ENCODE data around the gene ITSN2. TPM values are rescaled to one million over a fixed set of nuclear protein-coding genes. Genes with fewer than 3 reads are reported as not detected.
"Not testable (repeated sequence)": the region's sequence is repeated elsewhere in the genome, so short reads cannot be mapped to it uniquely, and the experiment has no call there.

Gene ITSN2
- total and polyA plus RNA-seq, 10 donors: 41.1 to 150 (median 107) TPM

DNA sequence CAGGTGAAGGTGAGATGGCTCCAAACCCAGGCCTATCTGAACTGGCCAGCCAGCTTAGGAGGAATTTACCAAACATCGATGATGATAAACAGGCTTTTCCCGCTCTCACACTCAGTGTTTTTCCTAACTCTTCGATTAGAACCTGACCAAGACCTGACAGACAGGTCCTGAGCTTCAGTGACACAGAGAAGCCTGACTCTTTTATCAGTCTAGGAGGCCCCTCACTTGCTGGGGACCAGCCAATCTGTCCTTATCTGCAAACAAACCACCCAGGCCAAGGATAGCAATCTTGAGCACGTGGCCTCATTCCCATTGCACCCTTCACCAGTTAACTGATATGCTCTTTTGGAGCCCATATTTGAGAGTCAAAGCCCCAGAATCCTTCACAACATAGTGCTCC is 1.9 kb upstream of the ITSN2 start:
- 90 to 96% (median 94%) methylated on average over 4 of the region's 4 CpGs for WGBS, 5 donors
- Histone ChIP-seq H3K36me3 (no peaks in the 10 kb centered on the region), H3K4me3 (no peak overlapping the region), H3K27ac (no peak overlapping the region), H3K27me3 (replicated peaks in 1 of 7) (no peaks in the 10 kb centered on the region), H3K4me1 (peaks cover 7 to 52% (median 42%) of the 10 kb centered on the region in 6 donors), H3K9me3 (no peaks in the 10 kb centered on the region)
- TF ChIP-seq POLR2AphosphoS5 (IDR thresholded peaks at IDR 0.05) (no peak), CTCF (IDR thresholded peaks at IDR 0.05 in 8 of 11, conservative IDR thresholded peaks at IDR 0.05 in 3 of 11) (no peak), POLR2A (IDR thresholded peaks at IDR 0.05) (no peak)
- intact Hi-C loops (cut with DNase I; ENCODE audit: low total_unique reads): no loop called here
- no peak for DNase-seq

DNA sequence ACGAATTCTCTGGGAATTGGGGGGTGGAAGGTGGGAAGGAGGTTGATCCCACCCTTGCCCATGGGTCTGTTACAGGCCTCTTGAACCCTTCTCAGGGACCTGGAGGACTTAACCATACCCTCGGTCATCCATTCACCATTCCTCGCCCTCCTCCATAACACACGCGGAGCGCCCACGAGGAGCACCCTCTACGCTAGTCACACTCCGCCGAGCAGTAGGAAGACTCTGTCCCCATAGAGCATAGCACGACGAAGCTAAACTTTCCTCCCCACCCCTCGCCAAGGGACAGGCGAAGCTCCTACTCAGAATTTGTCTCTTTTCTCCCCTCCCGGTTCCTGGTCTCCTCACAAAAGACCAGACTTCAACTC is 611 bp upstream of the ITSN2 start:
- Histone ChIP-seq H3K4me3 (peak overlapping the region; percentile 78 to 93 (median 83)), H3K27ac (peak overlapping the region; percentile 96 to 99 (median 98)), H3K4me1 (peaks cover 7 to 62% (median 41%) of the 10 kb centered on the region in 6 donors), H3K27me3 (replicated peaks in 1 of 7) (no peaks in the 10 kb centered on the region), H3K36me3 (no peaks in the 10 kb centered on the region), H3K9me3 (no peaks in the 10 kb centered on the region)
- 82 to 92% (median 82%) methylated on average over 15 of the region's 15 CpGs for WGBS, 5 donors
- TF ChIP-seq POLR2A (IDR thresholded peaks at IDR 0.05) (no peak), POLR2AphosphoS5 (IDR thresholded peaks at IDR 0.05) (no peak), CTCF (IDR thresholded peaks at IDR 0.05 in 8 of 11, conservative IDR thresholded peaks at IDR 0.05 in 3 of 11) (no peak)
- peak; percentile 83 for DNase-seq
- intact Hi-C loops (cut with DNase I; ENCODE audit: low total_unique reads): no loop called here

DNA sequence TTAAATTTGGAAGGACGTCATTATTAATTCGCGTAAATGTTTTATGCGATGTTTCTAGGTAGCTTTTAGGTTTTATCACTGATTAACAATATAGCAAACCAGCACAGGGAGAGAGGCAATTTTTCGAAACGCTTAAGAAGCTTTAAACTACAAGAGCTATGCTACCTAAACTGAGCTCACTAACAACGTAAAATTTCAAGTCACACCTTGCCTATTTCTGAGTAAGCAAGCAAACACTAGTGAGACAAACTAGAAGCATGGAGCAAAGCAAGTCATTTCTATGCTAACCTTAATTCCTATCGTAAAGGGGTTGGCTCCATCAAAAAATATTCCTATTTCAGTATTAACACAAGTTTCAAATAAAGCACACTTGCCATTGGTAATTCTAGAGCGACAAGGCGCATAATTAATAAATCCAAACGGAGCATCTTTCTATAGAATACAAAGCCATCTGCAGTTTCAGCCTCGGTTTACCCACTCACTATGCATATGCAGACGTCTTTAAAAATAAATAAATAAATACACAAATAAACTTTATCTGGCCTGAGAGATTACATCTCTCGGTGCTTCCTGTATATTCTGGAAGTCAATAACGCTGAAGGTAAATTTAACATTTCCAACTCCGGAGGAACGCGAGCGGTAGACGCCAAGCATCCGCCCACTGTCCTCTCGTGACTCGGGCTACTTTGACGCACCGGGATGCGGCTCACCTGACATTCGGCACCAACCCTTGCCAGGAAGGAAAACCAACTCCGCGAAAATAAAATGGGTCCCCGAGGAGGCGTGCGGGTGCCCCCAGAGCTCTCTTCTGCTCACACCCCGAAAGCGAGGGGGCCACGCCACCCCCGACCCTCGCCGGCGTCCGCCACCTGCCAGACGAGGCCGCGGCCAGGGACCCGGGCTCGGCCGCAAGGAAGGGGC is 947 bp downstream of the ITSN2 start:
- no peak for TF ChIP-seq CTCF (IDR thresholded peaks at IDR 0.05 in 8 of 11, conservative IDR thresholded peaks at IDR 0.05 in 3 of 11)
- peak in 2 of 3 donors; percentile 4 to 67 for TF ChIP-seq POLR2AphosphoS5 (IDR thresholded peaks at IDR 0.05)
- DNase-seq: peak; percentile 91
- H3K4me1 ChIP-seq: peaks cover 20 to 62% (median 44%) of the 10 kb centered on the region in 6 donors
- no peaks in the 10 kb centered on the region for H3K9me3 ChIP-seq
- WGBS, 5 donors: 3 to 6% (median 5%) methylated on average over 37 to 46 of the region's 46 CpGs
- H3K27me3 ChIP-seq (replicated peaks in 1 of 7): no peaks in the 10 kb centered on the region
- peak overlapping the region; percentile 78 to 93 (median 83) for H3K4me3 ChIP-seq
- intact Hi-C loops (cut with DNase I; ENCODE audit: low total_unique reads): no loop called here
- H3K27ac ChIP-seq: peak overlapping the region; percentile 96 to 99 (median 98)
- H3K36me3 ChIP-seq: no peaks in the 10 kb centered on the region

GRCh38 chr2:24357767-24358166 is 2.6 kb downstream of the ITSN2 start:
- H3K27me3 ChIP-seq (replicated peaks in 1 of 7); H3K36me3 ChIP-seq; H3K9me3 ChIP-seq; DNase-seq; intact Hi-C loops (cut with DNase I; ENCODE audit: low total_unique reads): not testable (repeated sequence)
- peak overlapping the region in 1 of 8 donors; percentile 99 for H3K27ac ChIP-seq
- peak overlapping the region in 2 of 8 donors; percentile 80 to 93 for H3K4me3 ChIP-seq
- H3K4me1 ChIP-seq: peaks cover 31 to 76% (median 59%) of the 10 kb centered on the region in 6 donors
- 88 to 94% (median 88%) methylated on average over 12 of the region's 12 CpGs for WGBS, 5 donors

DNA sequence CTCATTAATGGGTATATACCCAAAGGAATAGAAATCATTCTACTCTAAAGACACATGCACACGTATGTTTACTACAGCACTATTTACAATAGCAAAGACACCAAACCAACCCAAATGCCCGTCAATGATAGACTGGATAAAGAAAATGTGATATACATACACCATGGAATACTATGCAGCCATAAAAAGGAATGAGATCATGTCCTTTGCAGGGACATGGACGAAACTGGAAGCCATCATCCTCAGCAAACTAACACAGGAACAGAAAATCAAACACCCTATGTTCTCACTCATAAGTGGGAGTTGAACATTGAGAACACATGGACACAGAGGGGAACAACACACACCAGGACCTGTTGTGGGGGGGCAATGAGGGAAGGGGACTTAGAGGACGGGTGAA is 3.2 kb downstream of the ITSN2 start:
- H3K4me1 ChIP-seq: peaks cover 36 to 83% (median 65%) of the 10 kb centered on the region in 6 donors
- 92 to 97% (median 95%) methylated on average over 4 of the region's 4 CpGs for WGBS, 5 donors

More for the DNA sequence above, 3.2 kb downstream of the ITSN2 start:
- DNase-seq; H3K4me3 ChIP-seq; H3K27me3 ChIP-seq (replicated peaks in 1 of 7); H3K36me3 ChIP-seq; H3K9me3 ChIP-seq; intact Hi-C loops (cut with DNase I; ENCODE audit: low total_unique reads); H3K27ac ChIP-seq: not testable (repeated sequence)
